HG03045 (cell line): Measurements from ENCODE around the gene CDC42BPG.
A peak's percentile ranks its signal among the peaks of the same experiment; 100 is the strongest.
"Not testable (repeated sequence)": the region's sequence is repeated elsewhere in the genome, so short reads cannot be mapped to it uniquely, and the experiment has no call there.

Experiments used
- ATAC-seq: cut with Tn5 transposase; IDR thresholded peaks from one replicate; pipeline ENCODE4 v1.9.1; 2021; ENCODE audit warnings: mild to moderate bottlenecking, moderate library complexity; ENCODE audit not compliant: unreplicated experiment

The CDC42BPG gene

DNA sequence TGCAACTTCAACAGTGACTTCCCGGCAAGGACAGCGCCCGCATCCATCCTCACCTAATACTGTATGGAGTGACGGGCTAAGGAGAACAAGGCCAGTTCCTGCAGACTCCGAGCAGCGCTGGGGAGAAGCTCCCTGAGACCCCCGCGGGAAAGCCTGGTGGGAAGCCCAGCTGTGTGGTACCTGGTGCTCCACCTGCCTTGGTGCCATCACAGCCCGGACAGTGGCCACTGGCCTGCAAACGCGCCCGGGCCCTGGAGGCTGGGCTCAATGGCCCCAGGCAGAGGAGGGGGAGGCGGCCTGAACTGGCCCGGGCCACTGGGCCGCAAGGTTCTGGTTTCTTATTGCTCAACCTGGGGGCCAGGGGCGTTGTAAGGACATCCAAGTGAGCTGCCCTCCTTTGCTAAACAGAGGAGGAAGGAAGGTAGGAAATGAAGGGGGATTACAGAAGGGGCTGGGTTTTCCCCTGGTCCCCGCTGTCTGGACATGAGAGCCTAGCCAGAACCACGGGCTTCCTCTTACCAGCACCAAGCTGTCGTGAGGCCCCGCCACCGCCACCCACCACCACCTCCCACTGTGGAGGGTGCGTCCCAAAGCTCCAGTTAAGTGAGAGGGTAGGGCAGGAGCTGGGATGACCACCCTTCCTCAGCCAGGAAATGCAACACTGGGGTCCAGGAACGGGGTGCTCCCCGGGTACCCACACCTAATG lies 8.5 kb upstream of the CDC42BPG start:
- no peak for ATAC-seq

DNA sequence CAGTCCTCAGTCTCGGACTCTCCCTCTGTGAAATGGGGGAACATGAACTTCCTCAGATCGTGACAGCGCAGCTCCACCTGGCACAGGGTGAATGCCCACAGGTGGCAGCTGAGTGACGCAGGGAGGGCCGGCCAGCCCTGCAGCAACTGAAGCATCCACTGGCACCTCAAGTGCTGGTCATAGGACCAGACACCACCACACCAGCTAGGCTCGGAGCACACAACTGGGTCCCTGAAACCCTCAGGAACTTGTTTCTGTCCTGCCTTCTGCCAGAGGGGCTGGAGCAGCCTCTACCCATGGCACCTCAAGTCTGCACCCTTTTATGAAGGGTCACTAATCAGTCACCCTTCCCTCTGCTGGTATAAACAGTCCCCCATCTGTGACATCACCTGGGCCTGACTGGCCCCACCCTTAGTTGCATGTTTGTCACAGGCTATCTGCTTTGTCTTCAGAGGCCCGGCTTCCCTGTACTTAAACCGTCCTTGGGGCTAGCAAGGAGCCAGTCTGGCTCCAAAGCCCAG lies 7.4 kb upstream of the CDC42BPG start:
- ATAC-seq: no peak

DNA sequence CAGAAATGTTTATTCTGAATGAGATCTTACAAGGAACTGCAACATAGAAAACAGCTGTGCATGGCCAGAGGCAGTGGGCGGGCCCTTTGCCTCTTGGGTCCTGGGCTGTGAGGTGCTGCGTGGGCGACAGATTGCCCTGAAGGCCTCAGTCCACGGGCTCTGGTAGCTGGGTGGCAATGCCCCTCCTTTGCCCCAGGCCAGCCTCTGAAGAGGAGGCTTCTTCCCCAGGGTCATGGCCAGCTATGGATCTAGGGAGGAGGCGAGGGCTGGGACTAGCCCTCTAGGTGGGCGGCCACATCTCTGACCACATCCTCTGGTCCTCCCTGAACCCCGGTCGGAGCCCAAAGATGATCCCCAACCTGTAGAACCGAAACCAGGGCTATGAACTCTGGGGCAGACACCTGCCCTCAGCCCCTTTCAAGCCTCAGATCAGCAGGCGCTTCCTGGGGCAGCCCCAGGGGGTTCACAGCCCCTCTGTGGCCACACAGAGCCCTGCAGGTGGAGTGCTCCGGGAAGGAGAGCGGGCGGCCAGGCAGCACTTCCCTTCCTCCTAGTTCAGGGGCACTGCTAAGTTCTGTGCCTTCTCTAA lies 6.6 kb upstream of the CDC42BPG start:
- ATAC-seq: peak; percentile 62

DNA sequence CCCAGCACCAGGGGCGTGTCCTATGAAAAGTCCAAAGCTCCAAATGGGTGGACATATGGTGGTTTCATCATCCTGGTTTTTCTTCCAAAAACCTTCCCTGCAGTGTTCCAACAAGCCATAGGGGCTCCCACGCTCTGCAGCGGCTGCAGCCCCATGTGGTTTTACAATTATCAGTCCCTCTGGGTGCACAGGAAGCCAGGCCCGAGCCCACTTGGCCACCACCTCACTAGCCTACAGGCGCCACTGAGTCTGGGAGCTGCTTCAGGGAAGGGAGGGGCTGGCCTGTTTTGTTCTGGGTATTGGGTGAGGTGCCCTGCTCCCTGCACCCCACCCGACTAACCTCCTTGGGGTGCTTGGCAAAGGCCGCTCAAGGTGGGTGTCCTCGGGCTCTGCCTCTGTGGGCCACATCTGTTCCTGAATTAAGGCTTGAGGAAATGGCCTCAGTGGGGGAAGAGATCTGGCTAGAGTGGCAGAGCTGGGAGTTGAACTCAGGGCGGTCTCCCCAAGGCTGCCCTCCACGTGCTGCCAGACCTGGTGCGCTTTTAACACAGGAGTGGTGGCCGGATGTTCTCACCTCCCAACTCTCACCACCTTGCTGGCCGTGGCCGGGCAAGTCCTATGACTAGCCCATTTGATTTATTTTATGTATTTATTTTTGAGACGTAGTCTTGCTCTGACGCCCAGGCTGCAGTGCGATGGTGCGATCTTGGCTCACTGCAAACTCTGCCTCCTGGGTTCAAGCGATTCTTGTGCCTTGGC lies 5.3 kb upstream of the CDC42BPG start:
- no peak for ATAC-seq

DNA sequence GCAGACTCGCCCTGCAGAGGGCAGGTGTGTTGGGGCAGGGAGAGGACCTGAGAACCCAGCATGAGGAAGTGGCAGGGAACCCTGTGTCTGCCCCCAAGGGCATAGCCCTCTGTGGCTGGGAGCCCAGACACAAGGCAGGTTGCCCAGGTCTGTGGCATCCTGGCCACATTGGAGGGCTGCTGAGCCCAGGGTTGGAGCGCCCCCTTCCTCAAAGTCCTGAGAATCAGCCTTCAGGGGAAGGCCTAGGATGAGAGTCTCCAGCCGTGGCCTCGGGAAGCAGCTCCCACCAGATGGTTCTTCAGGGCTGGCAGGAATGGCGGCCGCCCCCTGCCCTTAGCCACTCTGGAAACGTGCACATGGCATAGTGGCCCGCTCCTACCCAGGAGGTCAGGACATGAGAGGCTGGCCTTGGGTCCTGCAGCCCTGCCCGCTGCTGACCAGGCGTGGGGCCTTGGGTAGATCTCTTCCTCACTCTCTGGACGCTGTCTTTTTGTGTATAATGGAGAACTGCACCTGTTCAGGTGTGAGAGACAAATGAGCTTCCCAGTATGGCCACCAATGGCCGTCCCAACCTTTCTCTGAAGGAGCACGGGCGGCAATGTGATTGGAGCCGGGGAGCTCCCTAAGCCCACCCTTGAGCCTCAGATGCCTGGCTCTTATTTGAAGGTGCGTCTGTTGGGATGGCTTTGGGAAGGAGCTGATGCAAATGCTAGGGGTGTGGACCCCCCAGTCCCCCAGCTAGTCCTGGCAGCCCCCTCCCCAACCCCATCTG lies 4.6 kb upstream of the CDC42BPG start:
- no peak for ATAC-seq

DNA sequence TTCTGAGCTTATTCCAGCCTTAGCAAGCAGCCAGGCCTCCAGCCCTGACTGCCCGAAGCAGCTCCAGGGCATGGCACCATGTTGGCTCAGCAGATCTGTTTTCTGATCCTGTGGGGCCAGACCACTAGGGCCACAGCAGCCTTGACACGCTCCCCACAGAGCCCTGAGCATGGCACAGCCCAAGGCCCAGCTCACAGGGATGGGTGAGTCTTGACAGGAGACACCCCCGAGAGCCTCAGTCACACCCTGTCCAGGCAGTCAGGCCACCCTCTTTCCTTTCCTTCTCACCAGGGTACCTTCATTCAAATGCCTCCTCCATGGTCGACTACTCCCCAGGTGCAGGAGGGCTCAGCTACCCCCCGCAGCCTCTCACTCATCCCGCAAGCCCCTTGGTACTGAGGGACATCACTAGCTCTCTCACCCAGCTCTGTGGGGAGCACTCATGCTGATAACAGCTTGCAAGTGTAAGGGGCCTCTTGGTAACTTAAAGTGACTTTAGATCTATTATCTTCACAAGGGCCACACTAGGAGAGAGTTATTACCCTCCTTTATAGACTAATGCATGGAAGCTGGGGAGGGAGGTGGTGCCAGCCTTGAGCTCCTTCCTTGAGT lies 3.9 kb upstream of the CDC42BPG start:
- ATAC-seq: no peak

DNA sequence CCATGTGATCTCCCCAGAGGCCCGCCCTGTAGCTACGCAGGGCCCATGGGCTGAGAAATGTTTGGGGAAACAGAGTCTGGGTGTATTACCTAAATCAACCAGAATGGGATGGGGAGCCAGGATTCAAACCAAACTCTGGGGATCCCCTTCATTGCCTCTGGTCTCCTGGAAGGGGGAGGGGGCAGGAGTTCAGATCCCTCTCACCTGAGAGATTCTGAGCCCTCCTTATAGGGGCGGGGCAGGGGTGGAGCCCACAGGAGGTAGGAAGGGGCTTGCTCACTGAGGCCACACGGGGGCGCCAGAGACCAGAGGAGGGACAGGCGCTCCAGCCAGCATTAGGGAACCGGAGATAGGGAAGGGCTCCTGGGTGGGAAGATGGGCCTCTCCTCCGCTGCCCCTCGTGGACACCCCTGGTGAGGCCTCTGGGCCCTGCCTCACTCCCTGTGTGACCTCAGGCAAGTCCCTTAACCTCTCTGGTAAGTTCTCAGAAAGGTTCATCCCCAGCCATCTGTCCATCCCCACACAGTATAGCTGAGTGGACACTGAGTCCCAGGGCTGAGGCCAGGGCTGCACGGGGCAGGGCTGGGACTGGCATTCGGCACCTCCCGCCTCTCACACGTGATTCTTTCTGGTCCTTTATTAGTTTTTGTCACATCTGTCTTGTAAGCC lies 2.7 kb upstream of the CDC42BPG start:
- no peak for ATAC-seq

DNA sequence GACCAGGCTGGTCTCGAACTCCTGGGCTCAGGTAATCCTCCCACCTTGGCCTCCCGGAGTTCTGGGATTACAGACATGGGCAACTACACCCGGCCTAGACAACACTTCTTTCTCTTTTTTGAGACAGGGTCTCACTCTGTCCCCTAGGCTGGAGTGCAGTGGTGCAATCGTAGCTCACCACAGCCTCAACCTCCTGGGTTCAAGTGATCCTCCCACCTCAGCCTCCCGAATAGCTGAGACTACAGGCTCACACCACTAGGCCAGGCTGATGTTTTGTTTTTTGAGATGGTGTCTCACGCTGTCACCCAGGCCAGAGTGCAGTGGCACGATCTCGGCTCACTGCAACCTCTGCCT lies 1.3 kb upstream of the CDC42BPG start:
- not testable (repeated sequence) for ATAC-seq

DNA sequence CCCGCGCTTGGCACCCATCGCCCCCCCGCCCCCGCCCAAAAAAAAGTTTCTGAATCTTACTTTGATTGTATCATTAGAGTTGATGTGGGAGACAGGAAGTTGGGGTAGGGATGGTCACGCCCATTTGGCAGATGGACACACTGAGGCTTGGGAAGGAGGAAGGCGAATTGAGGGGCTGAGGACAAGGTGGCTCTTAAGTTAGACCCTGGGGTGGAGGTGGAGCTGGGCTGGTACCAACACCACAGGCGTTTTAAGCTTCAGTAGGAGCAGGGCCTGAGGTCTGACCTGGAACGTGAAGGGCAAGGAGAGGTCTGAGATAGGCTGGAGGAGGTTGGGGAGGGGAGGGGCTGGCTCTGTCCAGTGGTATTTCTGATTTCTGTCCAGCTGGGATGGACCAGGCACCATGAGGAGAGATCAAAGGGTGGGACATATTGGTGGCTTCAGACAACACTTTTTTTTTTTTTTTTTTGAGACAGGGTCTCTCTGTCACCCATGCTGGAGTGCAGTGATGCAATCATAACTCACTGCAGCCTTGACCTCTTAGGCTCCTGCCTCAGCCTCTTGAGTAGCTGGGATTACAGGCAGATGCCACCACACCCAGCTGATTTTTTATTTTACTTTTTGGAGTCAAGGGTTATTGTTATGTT lies 799 bp upstream of the CDC42BPG start:
- no peak for ATAC-seq

DNA sequence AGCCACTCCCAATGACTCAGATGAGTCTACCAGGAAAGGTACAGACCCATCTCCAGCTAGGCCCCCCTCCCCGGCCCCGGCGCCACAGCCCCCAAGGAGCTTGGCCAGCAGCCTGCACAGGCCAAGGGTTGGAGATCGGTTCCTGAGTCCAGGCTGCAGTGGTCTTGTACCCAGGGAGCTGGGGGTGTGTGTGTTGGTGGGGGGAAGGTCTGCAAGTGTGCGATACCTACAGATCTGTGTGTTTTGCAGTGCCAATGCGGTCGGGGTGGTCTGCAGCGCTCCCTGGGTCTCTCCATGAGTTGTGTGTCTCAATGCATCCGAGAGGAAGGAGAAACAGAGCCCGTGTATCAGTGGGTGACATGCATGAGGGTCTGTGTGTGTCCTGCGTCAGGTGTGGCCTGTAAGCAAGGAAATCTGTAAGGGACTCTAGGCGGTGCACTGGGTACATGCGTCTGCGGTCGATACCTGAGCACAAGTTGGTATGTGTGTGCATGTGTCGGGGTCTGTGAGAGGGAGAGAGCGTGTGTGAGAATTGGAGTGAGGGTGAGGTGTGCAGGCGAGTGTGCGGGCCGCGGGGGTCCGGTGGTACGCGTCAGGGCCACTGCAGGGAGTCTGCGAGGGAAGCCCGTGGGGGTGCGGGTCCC lies 645 bp downstream of the CDC42BPG start:
- ATAC-seq: no peak

DNA sequence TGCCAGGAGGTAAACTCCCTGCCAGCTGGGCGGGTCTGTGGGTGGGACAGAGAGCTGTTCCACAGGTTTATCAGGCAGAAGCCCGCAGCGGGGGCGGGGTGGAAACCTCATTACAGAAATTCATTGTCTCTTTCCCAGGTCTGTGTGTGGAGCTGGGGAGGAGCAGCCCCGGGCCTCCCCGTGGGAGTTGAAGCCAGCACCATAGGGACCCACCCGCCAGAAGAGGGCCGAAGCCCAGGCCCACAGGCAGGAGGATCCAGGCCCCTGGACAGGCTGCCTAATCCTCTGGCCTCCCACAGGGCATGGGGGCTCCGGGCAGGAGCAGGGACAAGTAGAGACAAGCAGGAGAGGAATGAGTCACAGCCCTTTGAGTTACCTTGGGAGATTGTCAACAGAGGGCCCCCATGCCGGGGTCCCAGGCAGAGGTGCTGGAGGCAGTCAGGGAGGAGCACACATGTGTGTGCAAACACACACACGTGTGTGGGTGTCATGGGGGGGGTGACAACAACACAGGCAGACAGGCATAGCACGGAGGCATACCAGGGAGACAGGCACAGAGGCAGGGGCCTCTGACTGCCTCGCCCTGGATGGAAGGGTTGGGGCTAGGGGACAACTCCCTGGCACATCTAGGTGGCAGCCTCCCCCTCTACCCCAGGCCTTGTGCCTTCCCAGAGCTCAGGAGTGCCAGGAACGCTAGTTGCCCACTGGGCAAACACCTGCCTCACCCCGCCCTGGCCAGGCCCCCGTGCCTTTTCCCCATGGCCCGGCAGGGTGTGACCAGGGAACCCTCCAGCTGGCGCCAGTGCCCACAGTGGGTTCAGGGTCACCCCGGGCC lies 1.4 kb downstream of the CDC42BPG start:
- ATAC-seq: no peak

DNA sequence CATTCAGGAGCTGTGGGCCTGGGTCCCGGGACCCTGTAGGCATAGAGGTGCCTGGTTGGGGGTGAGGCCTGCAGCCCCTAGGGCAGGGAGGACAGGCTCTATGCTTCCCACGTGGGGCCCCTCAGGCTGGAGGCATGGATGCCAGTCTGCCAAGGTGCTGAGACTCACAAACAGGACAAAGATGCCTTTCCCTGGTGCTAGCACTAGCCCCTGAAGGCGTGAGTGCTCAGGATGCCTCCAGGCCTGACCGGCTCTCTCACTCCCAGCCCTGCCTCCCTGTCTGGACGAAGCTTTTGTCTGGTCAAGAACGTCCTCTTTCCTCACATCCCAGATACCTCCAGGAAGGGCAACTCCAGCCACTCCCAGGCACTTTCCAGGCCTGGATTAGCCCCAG lies 2.1 kb downstream of the CDC42BPG start:
- no peak for ATAC-seq

DNA sequence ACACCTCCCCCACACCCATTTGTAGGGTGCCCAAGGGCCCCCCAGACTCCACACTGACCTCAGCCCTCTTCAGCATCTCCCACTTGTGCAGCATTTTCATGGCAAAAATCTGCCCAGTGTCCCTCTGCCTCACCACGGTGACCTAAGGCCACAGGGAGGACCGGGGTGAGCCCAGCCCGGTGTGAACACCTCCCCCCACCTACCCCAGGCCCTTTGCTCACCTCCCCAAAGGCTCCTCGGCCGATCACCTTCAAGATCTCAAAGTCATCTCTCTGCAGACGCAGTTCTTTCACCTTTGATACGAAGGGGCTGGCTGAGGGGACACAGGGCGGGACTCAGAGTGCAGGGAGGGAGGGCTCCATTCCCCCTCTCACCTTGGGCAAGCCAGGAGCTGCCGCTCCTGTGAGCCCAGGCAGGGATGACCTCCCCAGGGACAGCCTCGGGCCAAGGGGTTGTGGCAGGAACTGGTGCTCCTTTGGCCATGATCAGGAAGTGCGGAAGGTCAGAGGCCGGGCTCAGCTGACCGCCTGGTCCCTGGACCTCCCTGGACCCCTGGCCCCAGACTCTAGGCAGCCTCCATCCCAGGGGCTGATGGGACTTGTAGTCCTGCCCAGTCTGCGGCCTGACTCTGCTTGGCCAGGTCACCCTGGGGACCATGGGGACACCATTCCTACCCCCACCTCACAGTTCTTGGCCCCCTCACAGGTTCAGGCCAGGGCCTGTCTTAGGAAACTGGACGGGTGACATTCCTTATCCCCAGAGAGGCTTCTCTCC lies 2.7 kb downstream of the CDC42BPG start:
- no peak for ATAC-seq

DNA sequence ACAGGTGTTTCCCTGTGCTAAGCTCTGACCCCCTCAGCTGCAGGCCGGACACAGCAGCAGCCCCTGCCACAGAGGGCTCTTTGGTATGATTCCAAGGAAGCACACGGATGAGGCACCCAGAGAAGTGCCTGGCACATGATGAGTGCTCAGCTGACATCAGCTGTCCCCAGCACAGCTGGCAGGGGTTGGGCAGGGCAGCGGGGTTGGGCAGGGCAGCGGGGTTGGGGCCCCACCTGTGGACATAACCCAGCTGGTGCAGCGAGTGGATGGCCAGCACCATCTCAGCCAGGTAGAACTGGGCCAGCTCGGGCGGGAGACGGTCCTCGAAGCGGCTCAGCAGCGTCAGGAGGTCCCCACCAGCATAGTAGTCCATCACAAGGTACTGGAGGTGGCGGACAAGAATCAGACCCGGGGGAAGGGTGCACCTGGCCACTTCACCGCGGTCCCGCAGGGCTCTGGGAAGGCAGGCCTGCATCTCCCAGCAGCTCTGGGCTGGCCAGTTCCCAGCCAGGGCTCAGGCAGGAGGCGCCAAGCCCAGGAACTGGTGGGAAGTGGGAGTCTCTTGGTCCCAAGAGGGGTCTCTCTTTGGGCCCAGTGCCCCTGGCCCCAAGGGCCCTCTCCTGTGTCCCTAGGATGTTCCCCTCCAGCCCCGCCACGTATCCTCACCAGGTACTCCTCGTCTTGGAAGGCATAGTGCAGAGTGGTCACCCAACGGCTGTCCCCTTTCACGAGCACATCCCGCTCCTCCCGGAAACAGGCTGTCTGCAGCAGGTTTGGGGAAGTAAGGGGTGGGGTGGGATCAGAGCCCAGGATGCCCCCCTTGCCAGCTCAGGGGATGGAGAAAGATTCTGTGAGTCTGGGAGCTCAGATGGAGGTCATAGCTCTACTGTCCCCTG lies 4.3 kb downstream of the CDC42BPG start:
- ATAC-seq: no peak

DNA sequence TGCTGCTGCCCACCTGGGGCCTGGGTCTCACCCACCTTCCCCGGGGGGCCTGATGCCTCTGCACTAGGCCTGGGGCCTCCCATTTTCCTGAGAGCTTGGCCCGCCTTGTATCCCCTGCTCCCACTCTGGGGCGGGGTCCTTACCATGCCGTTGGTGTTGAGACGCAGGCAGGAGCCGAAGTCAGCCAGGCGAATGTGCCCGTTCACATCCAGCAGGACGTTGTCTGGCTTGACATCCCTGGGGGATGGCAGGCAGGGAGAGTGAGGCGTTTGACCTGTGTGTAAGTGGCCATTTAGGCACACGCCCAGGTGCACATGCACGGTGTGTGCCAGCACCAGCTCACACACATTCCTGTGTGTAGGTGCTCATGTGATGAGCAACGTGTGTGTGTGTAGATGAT lies 5.1 kb downstream of the CDC42BPG start:
- no peak for ATAC-seq

DNA sequence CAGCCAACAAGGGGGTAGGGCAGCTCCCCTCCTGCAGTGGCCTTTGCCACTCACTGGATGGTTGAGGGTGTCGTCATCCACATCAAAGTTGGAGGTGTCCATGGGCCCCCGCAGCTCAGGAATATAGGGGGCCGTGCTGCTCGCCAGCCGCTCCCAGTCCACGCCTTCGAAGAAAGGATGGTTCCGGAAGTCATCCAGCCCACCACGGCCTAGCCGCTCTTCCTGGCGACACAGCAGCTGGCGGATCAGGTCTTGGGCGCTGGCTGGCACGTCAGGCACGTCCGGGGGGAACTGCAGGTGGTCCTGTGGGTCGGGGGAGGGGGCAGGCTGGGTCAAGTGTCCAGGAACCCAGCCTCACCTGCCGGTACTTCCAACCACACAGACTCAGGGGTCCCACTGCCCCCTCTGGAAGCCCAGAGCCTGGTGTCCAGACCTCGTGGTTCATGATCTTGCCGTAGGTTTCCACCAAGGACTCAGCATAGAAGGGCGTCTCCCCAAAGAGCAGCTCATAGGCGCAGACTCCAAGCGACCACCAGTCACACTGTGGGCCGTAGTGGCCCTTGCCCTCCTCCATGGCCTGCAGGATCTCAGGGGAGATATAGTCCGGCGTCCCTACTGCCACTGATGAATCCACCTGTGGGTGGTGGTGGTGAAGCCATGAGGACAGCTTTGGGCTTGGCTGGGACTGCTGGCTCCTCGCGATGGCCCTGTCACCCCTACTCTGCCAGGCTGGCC lies 5.7 kb downstream of the CDC42BPG start:
- no peak for ATAC-seq
